PFSK-1 (cell line): ENCODE measurements around the gene WASHC4.

ENCODE experiments used
- FOXP2 ChIP-seq: optimal IDR thresholded peaks from 2 replicates; pipeline ENCODE3; 2011; ENCODE audit warnings: borderline replicate concordance, control low read depth, inconsistent platforms; ENCODE audit not compliant: insufficient read depth; ENCODE audit errors: extremely low read length, extremely low read depth
- POLR2AphosphoS5 ChIP-seq: IDR thresholded peaks from 2 replicates; pipeline ENCODE4 v1.6.1; 2012; ENCODE audit warnings: low read depth, mild to moderate bottlenecking, control low read depth, low read length, moderate library complexity
- TAF1 ChIP-seq: IDR thresholded peaks from 2 replicates; pipeline ENCODE4 v1.6.1; 2012; ENCODE audit warnings: low read length, control low read depth, borderline replicate concordance; ENCODE audit not compliant: insufficient read depth

GRCh38 chr12:105190530-105190929 lies 83.0 kb downstream of the WASHC4 start:
- TF ChIP-seq FOXP2 (no peak), POLR2AphosphoS5 (no peak), TAF1 (no peak)
